ENCODE results near the gene SCYGR6.

Gene SCYGR6

DNA sequence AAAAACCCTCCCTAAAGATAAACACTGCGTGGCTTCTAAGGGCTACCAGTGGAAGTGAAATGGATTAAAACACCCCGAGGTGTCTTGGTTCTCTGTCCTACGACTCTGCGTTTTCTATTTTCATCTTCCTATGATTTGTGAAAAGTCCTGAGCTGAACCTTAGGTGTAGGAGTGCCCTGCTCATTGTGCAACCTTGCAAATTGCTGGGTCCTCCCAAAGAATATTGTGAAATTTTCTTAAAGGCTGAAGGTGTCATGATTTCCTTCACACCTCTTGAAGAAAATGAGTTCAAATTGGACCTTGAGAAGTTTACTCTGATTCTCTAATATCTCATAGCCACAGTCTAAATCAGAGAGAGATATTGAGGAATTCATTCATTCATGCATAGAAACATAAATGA, 4.9 kb downstream of the SCYGR6 start:
- TF ChIP-seq, protein P1, sequence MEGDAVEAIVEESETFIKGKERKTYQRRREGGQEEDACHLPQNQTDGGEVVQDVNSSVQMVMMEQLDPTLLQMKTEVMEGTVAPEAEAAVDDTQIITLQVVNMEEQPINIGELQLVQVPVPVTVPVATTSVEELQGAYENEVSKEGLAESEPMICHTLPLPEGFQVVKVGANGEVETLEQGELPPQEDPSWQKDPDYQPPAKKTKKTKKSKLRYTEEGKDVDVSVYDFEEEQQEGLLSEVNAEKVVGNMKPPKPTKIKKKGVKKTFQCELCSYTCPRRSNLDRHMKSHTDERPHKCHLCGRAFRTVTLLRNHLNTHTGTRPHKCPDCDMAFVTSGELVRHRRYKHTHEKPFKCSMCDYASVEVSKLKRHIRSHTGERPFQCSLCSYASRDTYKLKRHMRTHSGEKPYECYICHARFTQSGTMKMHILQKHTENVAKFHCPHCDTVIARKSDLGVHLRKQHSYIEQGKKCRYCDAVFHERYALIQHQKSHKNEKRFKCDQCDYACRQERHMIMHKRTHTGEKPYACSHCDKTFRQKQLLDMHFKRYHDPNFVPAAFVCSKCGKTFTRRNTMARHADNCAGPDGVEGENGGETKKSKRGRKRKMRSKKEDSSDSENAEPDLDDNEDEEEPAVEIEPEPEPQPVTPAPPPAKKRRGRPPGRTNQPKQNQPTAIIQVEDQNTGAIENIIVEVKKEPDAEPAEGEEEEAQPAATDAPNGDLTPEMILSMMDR (IDR thresholded peaks at IDR 0.05; ENCODE audit: low read depth, low read length): no peak
- no peak overlapping the region for H3K27ac ChIP-seq
- no peak overlapping the region for H3K4me3 ChIP-seq (ENCODE audit: low read depth, low read length)
- peaks cover 3% of the 10 kb centered on the region for H3K27me3 ChIP-seq (ENCODE audit: insufficient read depth, low read depth, severe bottlenecking)
- no peak for DNase-seq
- H3K36me3 ChIP-seq: no peaks in the 10 kb centered on the region
- H3K9me3 ChIP-seq (ENCODE audit: severe bottlenecking): no peaks in the 10 kb centered on the region

DNA sequence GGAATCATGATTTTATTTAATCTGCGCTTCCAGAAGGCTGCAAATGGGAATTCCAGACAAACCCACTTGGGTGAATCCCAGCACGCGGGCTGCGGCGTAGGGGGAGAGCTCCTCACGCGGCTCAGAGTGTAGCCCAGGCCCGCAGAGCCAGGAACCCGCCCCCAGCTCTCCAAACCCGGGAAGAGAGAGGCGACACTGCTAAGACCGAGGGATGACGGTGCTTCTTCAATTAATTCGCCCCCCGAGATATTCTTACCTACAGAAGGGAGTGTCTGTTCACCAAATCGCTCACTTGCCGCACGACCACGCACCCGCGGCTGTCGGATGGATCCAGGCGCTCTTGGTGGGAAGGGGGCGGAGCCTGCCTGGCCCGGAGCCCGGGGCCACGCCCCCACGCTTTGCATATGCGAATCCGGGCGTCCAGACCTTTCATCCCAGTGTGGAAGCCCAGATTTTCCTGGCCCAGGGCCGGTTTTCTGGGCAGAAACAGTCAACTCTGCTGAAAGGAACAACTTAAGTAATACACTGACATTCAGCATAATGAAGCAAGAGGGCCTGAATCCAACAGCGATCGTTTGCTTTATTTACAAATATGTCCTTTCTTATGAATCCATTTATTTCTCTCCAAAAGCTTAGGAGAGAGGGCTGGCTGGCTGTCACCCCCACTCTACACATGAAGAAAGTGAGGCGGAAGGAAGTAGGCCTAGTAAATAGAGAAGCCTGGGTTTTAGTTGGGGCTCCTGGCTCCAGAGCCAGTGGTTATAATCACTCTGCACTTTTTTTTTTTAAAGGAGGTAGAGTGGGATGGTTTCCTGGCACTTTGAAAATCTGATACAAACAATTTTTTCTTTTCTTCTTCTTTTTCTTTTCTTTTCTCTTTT, 6.6 kb downstream of the SCYGR6 start, which contains the start of gene SLC19A3:
Gene SLC19A3 (minus strand): TSS at position 342 of the 881 bp plus-strand sequence. CDS start 15,710 bp downstream, outside the sequence.
- TF ChIP-seq, protein P1 (IDR thresholded peaks at IDR 0.05; ENCODE audit: low read depth, low read length): no peak
- Histone ChIP-seq H3K27me3 (ENCODE audit: insufficient read depth, low read depth, severe bottlenecking) (peaks cover 3% of the 10 kb centered on the region), H3K4me3 (ENCODE audit: low read depth, low read length) (peak within 1 kb of the TSS; percentile 28), H3K36me3 (no peaks in the 10 kb centered on the region), H3K27ac (no peak within 1 kb of the TSS), H3K9me3 (ENCODE audit: severe bottlenecking) (no peaks in the 10 kb centered on the region)
- peak; percentile 29 for DNase-seq

DNA sequence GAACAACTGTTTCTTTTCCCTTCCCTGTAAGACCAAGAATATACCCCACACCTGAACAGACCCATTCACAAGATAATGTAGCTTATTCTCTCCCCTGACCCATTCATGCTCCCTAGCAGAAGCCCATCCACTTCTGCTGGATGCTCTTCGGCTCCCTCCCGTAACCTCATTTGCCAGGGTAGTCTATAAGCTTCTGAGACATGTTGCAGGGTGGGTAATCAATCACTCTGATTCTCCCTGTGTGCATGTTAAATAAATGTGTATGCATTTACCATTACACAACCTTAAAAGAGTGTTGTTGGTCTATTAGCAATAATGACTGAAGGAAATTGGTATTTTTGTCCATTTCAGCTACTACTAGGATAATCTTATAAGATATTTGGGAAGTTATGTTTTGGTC, 8.1 kb downstream of the SCYGR6 start:
- no peak overlapping the region for H3K4me3 ChIP-seq (ENCODE audit: low read depth, low read length)
- no peaks in the 10 kb centered on the region for H3K9me3 ChIP-seq (ENCODE audit: severe bottlenecking)
- H3K27ac ChIP-seq: no peak overlapping the region
- peaks cover 5% of the 10 kb centered on the region for H3K27me3 ChIP-seq (ENCODE audit: insufficient read depth, low read depth, severe bottlenecking)
- H3K36me3 ChIP-seq: no peaks in the 10 kb centered on the region
- DNase-seq: no peak
- TF ChIP-seq, protein P1 (IDR thresholded peaks at IDR 0.05; ENCODE audit: low read depth, low read length): no peak

DNA sequence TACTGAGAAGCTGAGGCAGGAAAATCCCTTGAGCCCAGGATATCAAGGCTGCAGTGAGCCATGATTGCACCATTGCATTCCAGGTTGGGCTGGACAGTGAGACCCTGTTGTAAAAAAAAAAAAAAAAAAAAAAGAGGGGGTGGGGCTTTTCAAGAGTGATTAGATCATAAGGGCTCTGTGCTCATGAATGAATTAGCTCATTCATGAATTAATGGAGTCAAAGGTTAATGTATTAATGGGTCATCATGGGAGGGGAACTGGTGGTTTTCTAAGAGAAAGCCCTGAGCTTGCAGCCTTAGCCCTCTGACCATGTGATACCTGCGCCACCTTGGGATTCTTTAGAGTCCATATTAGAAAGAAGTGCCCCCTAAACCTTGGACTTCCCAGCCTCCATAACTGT, 11.3 kb downstream of the SCYGR6 start:
- TF ChIP-seq, protein P1 (IDR thresholded peaks at IDR 0.05; ENCODE audit: low read depth, low read length): no peak
- no peak overlapping the region for H3K4me3 ChIP-seq (ENCODE audit: low read depth, low read length)
- H3K27ac ChIP-seq: no peak overlapping the region
- no peaks in the 10 kb centered on the region for H3K36me3 ChIP-seq
- DNase-seq: no peak
- H3K9me3 ChIP-seq (ENCODE audit: severe bottlenecking): no peaks in the 10 kb centered on the region
- H3K27me3 ChIP-seq (ENCODE audit: insufficient read depth, low read depth, severe bottlenecking): peaks cover 3% of the 10 kb centered on the region

DNA sequence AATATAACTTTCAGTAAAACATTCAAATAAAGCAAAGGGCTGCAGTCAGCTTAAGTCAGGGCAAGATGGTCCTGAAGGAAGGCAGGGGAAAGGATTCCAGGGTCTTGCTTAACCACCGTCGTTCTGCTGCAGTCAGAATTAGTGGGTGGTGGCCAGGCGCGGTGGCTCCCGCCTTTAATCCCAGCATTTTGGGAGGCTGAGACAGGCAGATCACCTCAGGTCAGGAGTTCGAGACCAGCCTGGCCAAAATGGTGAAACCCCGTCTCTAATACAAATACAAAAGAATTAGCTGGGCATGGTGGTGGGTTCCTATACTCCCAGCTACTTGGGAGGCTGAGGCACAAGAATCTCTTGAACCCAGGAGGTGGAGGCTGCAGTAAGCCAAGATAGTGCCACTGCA, 13.6 kb downstream of the SCYGR6 start:
- Histone ChIP-seq H3K27ac (no peak overlapping the region), H3K36me3 (no peaks in the 10 kb centered on the region), H3K4me3 (ENCODE audit: low read depth, low read length) (no peak overlapping the region), H3K9me3 (ENCODE audit: severe bottlenecking) (no peaks in the 10 kb centered on the region), H3K27me3 (ENCODE audit: insufficient read depth, low read depth, severe bottlenecking) (peaks cover 9% of the 10 kb centered on the region)
- DNase-seq: no peak
- TF ChIP-seq, protein P1 (IDR thresholded peaks at IDR 0.05; ENCODE audit: low read depth, low read length): no peak

Data from WERI-Rb-1 (cell line).